A549 (cell line): ENCODE data around the gene WDR45B. TPM values are rescaled to one million over a fixed set of nuclear protein-coding genes. Genes with fewer than 3 reads are reported as not detected.

Experiments used
- ATAC-seq, 2 experiments: fragments of 200-7000 bp in 1 of 2; fragments of >200 bp in 1 of 2; cut with Nextera tagmentation in 1 of 2; cut with Tn5 transposase in 1 of 2; 3 replicates each; pipeline versions ENCODE4 v1.8.0 to v1.9.1; 2018 to 2020; ENCODE audit warnings: mild to moderate bottlenecking in 1 of 2, moderate library complexity in 1 of 2
- CTCF ChIA-PET: fragments of 300-600 bp; sonication (Branson Sonifier 250); formaldehyde crosslinking; extraction: SDS; loops from one replicate; lab custom pipeline; 2021; ENCODE audit warnings: antibody characterized with exemption, inconsistent platforms; lab: Yijun Ruan, JAX
- POLR2A ChIA-PET: fragments of 350-600 bp; formaldehyde crosslinking; extraction: SDS; loops from one replicate; lab custom pipeline; 2021; ENCODE audit warnings: antibody characterized with exemption, inconsistent platforms; lab: Yijun Ruan, JAX
- DNase-seq, 2 experiments: peaks; one replicate each; pipeline versions ENCODE4 v3.0.0 to v3.0.0-alpha.2; 2011 to 2016; ENCODE audit warnings: low read depth in 1 of 2, low spot score in 1 of 2
- FAIRE-seq: peaks from 2 replicates; lab custom pipeline; 2011; peaks lifted over from hg19 to GRCh38; lab: Jason Lieb, UNC
- H3K27ac ChIP-seq, 2 experiments: fragments of >200 bp; sonication (Bioruptor Twin); formaldehyde crosslinking; 3 replicates each; pipeline ENCODE4 v1.5.1; 2016 to 2017
- H3K4me1 ChIP-seq: fragments of >200 bp; sonication (Bioruptor Twin); formaldehyde crosslinking; 3 replicates; pipeline ENCODE4 v1.6.1; 2016
- H3K4me2 ChIP-seq: fragments of >200 bp; sonication (Bioruptor Twin); formaldehyde crosslinking; 3 replicates; pipeline ENCODE4 v1.6.1; 2016
- H3K4me3 ChIP-seq: fragments of >200 bp; sonication (Bioruptor Twin); formaldehyde crosslinking; 3 replicates; pipeline ENCODE4 v1.5.1; 2016
- H3K9me3 ChIP-seq: fragments of >200 bp; sonication (Bioruptor Twin); formaldehyde crosslinking; 3 replicates; pipeline ENCODE4 v1.6.1; 2016
- BCL3 ChIP-seq: fragments of >200 bp; sonication (Bioruptor Twin); formaldehyde crosslinking; IDR thresholded peaks from 3 replicates; pipeline ENCODE4 v1.6.1; 2016
- BHLHE40 ChIP-seq: IDR thresholded peaks from 2 replicates; pipeline ENCODE4 v1.6.1; 2012; ENCODE audit warnings: low read depth, low read length, inconsistent platforms
- EHF ChIP-seq: fragments of 250-450 bp; sonication (Bioruptor Pico); IDR thresholded peaks from 2 replicates; pipeline ENCODE4 v1.5.0; 2020; ENCODE audit warnings: mild to moderate bottlenecking
- ELK1 ChIP-seq: fragments of 150-350 bp; IDR thresholded peaks from 2 replicates; pipeline ENCODE4 v1.6.1; 2014; ENCODE audit warnings: low read depth, mild to moderate bottlenecking, low read length
- GATA3 ChIP-seq: IDR thresholded peaks from 2 replicates; pipeline ENCODE4 v1.6.1; 2012; ENCODE audit warnings: borderline replicate concordance
- PHF8 ChIP-seq: fragments of 200-600 bp; sonication (generic); IDR thresholded peaks from 2 replicates; pipeline ENCODE4 v1.6.1; 2016; ENCODE audit warnings: low read depth, mild to moderate bottlenecking, antibody characterized with exemption, moderate library complexity, borderline replicate concordance
- RARB ChIP-seq: fragments of 250-450 bp; sonication (Bioruptor Pico); IDR thresholded peaks from 2 replicates; pipeline ENCODE4 v1.8.0; 2021; ENCODE audit warnings: mild to moderate bottlenecking, moderate library complexity
- RCOR1 ChIP-seq: fragments of 150-350 bp; IDR thresholded peaks from 2 replicates; pipeline ENCODE4 v1.6.1; 2014; ENCODE audit warnings: antibody characterized with exemption, low read length, low read depth
- RFX5 ChIP-seq: fragments of 450-650 bp; IDR thresholded peaks from 2 replicates; pipeline ENCODE4 v1.7.1; 2014; ENCODE audit warnings: antibody characterized with exemption, mild to moderate bottlenecking, moderate library complexity
- RNF2 ChIP-seq: fragments of 200-600 bp; sonication (generic); IDR thresholded peaks from 2 replicates; pipeline ENCODE4 v1.6.1; 2016; ENCODE audit warnings: low read depth, mild to moderate bottlenecking, antibody characterized with exemption, moderate library complexity, borderline replicate concordance
- SREBF2 ChIP-seq: fragments of 450-650 bp; IDR thresholded peaks from 2 replicates; pipeline ENCODE4 v1.6.1; 2014; ENCODE audit warnings: mild to moderate bottlenecking, moderate library complexity
- ZC3H11A ChIP-seq: fragments of 450-650 bp; IDR thresholded peaks from 2 replicates; pipeline ENCODE4 v1.6.1; 2014; ENCODE audit warnings: antibody characterized with exemption, mild to moderate bottlenecking
- ZNF302 ChIP-seq: fragments of 250-450 bp; sonication (Bioruptor Pico); IDR thresholded peaks from 2 replicates; pipeline ENCODE4 v1.9.0; 2021; ENCODE audit warnings: inconsistent platforms, mild to moderate bottlenecking, moderate library complexity
- WGBS: methylation state at CpG from one replicate; pipeline ENCODE4 v1.1.6; 2017; ENCODE audit errors: missing lambda C conversion rate; 5-methylcytosine and 5-hydroxymethylcytosine counted together
- polyA plus RNA-seq, 4 experiments: library from polyadenylated mRNA; depleted of rRNA in 3 of 4; stranded (reverse); fragments of >200 nt; fragmentation: RNase III in 1 of 4; extraction: RNeasy Plus Mini Kit Qiagen cat#74134 plus additional on column Dnase treatment in 1 of 4; gene quantifications; 2 replicates in 3 of 4; 3 replicates in 1 of 4; pipeline ENCODE4 v1.2.3, GENCODE V29; 2011 to 2017

Gene WDR45B
- polyA plus RNA-seq, 2 of the 4 experiments (the other 2 are of a cell fraction): 88.2 to 124 TPM

DNA sequence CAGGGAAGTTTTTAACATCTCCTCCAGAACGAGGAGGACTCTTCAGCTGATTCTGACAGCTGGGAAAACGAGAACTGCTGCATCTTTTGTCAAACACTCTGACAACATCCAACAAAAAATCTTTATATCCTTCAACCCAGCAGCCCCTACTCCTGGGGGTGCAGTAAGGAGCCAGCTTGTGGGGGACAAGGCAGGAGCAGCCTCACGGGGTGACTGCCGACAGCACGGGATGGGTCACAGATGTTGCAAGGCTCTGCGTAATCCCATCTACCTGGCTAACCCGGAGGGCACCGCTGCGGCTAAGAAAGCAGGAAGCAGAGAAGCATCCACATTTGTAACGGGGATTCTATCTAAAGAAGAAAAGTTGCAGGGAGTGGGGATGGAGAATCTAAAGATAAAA, 28.6 kb downstream of the WDR45B start (continued):
- TF ChIP-seq SREBF2: no peak
- no peak for TF ChIP-seq RNF2
- TF ChIP-seq ELK1: no peak
- no peak for TF ChIP-seq PHF8
- TF ChIP-seq BHLHE40: no peak

- ATAC-seq: no peak
- CTCF ChIA-PET: interaction anchor here (0.7 to 0.9 kb wide), 2 partner anchors 18 to 156 kb away, joined by 3 to 4 read pairs; no protein-coding TSS in a partner anchor
- DNase-seq: no peak
- Histone ChIP-seq H3K4me3 (no peak overlapping the region), H3K4me2 (no peak overlapping the region), H3K27ac (no peak overlapping the region), H3K9me3 (no peaks in the 10 kb centered on the region), H3K4me1 (no peaks in the 10 kb centered on the region)
- FAIRE-seq: no peak
- no peak for TF ChIP-seq EHF (CRISPR knock-in tag)
- 89% methylated on average over 7 of the region's 7 CpGs for WGBS
- POLR2A ChIA-PET: no interaction called here
Measured at GRCh38 chr17:82619211-82619610, 29.0 kb downstream of the WDR45B start.

DNA sequence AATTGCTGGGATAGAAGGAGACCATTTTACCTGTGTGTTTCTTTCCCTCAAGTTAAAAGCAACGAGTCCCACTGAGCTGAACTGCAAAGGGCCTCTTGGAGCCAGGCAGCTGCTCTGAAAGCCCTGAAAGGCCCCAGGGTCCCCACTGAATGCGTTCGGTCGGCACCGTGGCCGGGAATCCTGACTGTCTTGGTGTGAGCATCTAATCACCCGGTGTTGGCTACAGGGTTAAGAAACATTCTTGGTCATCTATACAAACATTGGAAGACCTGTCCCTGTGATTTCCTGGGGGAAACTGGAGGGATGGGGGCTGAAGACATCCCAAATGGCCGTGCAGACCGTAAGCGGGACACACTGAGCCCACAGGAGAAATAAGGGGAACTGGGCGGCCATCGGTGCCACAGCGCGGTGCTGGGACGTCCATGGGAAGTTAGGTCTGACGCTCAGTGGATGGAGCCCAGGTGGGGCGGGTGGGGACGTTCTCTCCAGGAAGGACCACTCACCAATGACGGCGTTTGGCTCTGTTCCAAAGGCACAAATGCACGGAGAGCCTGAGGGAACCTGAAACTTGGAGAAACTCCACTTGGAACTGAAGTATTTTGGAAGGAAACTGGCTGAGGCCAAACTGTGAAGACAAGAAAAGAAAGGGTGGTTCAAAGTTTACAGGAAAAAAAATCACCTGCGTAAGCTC, 32.1 kb downstream of the WDR45B start:
- no peak for ATAC-seq
- ChIA-PET POLR2A (no interaction called here), CTCF (interaction anchor here (0.7 to 1.5 kb wide), 4 partner anchors 10 to 137 kb away, joined by 3 to 5 read pairs (median 4); no protein-coding TSS in a partner anchor)
- FAIRE-seq: no peak
- Histone ChIP-seq H3K4me1 (no peaks in the 10 kb centered on the region), H3K4me2 (no peak overlapping the region), H3K27ac (no peak overlapping the region), H3K4me3 (no peak overlapping the region), H3K9me3 (no peaks in the 10 kb centered on the region)
- TF ChIP-seq ZC3H11A (no peak), PHF8 (no peak), ZNF302 (no peak), RARB (CRISPR knock-in tag) (no peak), RCOR1 (no peak)
- 86% methylated on average over 22 of the region's 22 CpGs for WGBS
- no peak for DNase-seq

- no peak for TF ChIP-seq BCL3
- TF ChIP-seq GATA3: no peak
- no peak for TF ChIP-seq ZC3H11A
- no peak for TF ChIP-seq RFX5
- TF ChIP-seq EHF (CRISPR knock-in tag): no peak
- 94% methylated on average over 44 of the region's 45 CpGs for WGBS
- DNase-seq: peak in 1 of 2 experiments; percentile 49
- H3K9me3 ChIP-seq: no peaks in the 10 kb centered on the region
- H3K4me1 ChIP-seq: no peaks in the 10 kb centered on the region
- H3K4me3 ChIP-seq: no peak overlapping the region
- no peak for FAIRE-seq
- POLR2A ChIA-PET: no interaction called here
- CTCF ChIA-PET: interaction anchor here (0.7 to 1.5 kb wide), 4 partner anchors 11 to 138 kb away, joined by 3 to 5 read pairs (median 3); no protein-coding TSS in a partner anchor
- no peak overlapping the region for H3K27ac ChIP-seq
- H3K4me2 ChIP-seq: no peak overlapping the region
- ATAC-seq: peak; percentile 11 to 31; a peak in 4 of 6 replicates
Measured at GRCh38 chr17:82615084-82616020, 32.9 kb downstream of the WDR45B start.
